Ishikawa (cell line): ENCODE measurements around the gene KRT38.

Source experiments
- CREB1 ChIP-seq: IDR thresholded peaks from 2 replicates; pipeline ENCODE4 v1.6.1; 2012; ENCODE audit warnings: low read depth
- EGR1 ChIP-seq: IDR thresholded peaks from 2 replicates; pipeline ENCODE4 v1.6.1; 2012
- EP300 ChIP-seq: IDR thresholded peaks from 2 replicates; pipeline ENCODE4 v1.6.1; 2012; ENCODE audit warnings: borderline replicate concordance
- NFIC ChIP-seq: IDR thresholded peaks from 2 replicates; pipeline ENCODE4 v1.6.1; 2012
- REST ChIP-seq: IDR thresholded peaks from 2 replicates; pipeline ENCODE4 v1.6.1; 2012; ENCODE audit warnings: low read depth, mild to moderate bottlenecking
- TAF1 ChIP-seq: IDR thresholded peaks from 2 replicates; pipeline ENCODE4 v1.6.1; 2012; ENCODE audit warnings: low read depth, mild to moderate bottlenecking
- TCF12 ChIP-seq: IDR thresholded peaks from 2 replicates; pipeline ENCODE4 v1.6.1; 2012; ENCODE audit warnings: low read depth
- TEAD4 ChIP-seq: IDR thresholded peaks from 2 replicates; pipeline ENCODE4 v1.6.1; 2012
- USF1 ChIP-seq: IDR thresholded peaks from 2 replicates; pipeline ENCODE4 v1.6.1; 2012
- YY1 ChIP-seq: IDR thresholded peaks from 2 replicates; pipeline ENCODE4 v1.6.1; 2012; ENCODE audit warnings: low read depth
- TF ChIP-seq, protein P1 (sequence below): IDR thresholded peaks from 2 replicates; pipeline ENCODE4 v1.6.1; 2012

DNA sequence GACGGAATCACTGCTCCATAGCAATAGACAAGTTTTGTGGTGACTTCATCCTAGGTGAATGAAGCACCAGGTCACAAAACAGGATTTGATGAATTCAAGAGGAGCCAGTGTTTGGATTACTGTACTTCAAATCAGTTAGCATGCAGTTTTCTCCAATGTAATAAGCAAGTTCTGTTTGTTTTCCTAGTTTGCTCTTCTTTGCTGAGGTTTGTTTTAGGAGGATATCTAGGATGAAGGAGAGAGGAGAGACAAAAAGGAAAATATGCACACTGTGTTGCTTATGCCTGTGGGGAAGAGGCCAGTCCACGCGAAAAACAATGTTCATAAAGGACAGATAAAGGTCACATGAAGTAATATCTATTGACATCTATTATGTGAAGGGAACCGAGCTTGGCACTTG lies 25.4 kb downstream of the KRT38 start:
- TF ChIP-seq EGR1 (no peak), REST (no peak), NFIC (no peak), TAF1 (no peak), TEAD4 (no peak), CREB1 (no peak), EP300 (no peak), USF1 (no peak), YY1 (no peak), TCF12 (no peak)
- TF ChIP-seq, protein P1, sequence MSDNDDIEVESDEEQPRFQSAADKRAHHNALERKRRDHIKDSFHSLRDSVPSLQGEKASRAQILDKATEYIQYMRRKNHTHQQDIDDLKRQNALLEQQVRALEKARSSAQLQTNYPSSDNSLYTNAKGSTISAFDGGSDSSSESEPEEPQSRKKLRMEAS, result no peak
